Measurements from ENCODE around the gene RSF1.

DNA sequence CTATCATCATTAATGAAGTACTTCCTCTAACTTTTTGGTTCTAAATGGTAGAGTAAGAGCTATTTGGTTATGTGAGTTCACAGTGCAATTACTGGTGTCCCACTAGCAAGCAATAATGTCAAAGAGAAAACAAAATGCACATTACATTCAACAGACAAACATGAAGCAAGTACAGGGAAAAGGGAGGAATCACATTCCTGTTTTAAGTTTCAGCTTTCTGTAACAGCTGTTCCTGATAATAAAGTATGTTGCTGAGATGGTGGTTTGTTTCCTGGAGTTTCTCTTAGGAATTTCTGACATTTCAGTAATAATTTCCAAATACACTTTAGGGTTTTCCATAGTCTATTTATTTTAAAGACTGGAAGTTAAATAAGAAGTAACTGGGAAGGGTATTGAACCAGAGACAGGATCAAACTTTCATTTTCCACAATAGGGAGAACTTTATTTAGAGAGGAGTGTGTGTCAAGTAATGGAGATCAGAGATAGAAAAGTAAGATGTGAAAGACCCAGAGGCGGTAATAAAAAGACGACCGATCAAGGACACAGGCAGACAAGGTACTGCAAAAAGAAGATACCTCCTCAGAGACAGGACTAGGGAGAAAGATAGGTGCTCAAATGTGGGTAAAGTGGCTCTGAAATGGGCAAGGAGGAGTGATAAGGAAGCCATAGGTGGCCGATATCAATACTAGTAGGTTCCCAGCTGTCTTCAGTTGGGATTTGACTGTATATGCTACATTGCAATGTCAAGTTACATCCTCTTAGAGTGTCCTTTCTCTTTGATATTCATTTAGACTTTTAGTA is 162.1 kb downstream of the RSF1 start:
- no peak for TF ChIP-seq CTCF (IDR thresholded peaks at IDR 0.05)
- TF ChIP-seq POLR2A (IDR thresholded peaks at IDR 0.05) = no peak
